SK-N-SH (cell line): ENCODE results near the gene SDK1. TPM values are rescaled to one million over a fixed set of nuclear protein-coding genes. Genes with fewer than 3 reads are reported as not detected.

Experiments
- CTCF ChIA-PET: fragments of 300-600, 350-600 bp; formaldehyde crosslinking; extraction: SDS; loops from one replicate; lab custom pipeline; 2021; lab: Yijun Ruan, JAX
- POLR2A ChIA-PET: fragments of 350-600 bp; sonication (Branson Sonifier 250); formaldehyde crosslinking; extraction: SDS; loops from one replicate; lab custom pipeline; 2020; ENCODE audit warnings: antibody characterized with exemption, inconsistent platforms; lab: Yijun Ruan, JAX
- DNase-seq: peaks from one replicate; pipeline ENCODE4 v3.0.0; 2012
- H2AFZ ChIP-seq: fragments of 200-600 bp; sonication (generic); 2 replicates; pipeline ENCODE4 v1.8.1; 2016; ENCODE audit warnings: antibody characterized with exemption, mild to moderate bottlenecking, low read depth
- H3F3A ChIP-seq: fragments of 200-600 bp; sonication (generic); replicated peaks from 2 replicates; pipeline ENCODE3; 2016; ENCODE audit warnings: antibody characterized with exemption, mild to moderate bottlenecking; ENCODE audit not compliant: insufficient read depth
- H3K27ac ChIP-seq, 2 experiments: fragments of 200-500 bp in 1 of 2; fragments of 200-600 bp in 1 of 2; sonication (Bioruptor generic) in 1 of 2; sonication (generic), shearing (Covaris generic) in 1 of 2; 2 replicates each; pipeline versions ENCODE4 v1.5.1 to v1.6.1; 2014 to 2016; ENCODE audit warnings: low read depth in 2 of 2, inconsistent platforms in 1 of 2, low read length in 1 of 2, mild to moderate bottlenecking in 1 of 2, mixed read lengths in 1 of 2
- H3K27me3 ChIP-seq: fragments of 200-600 bp; sonication (generic), shearing (Covaris generic); 2 replicates; pipeline ENCODE4 v1.6.1; 2016; ENCODE audit warnings: mixed run types; ENCODE audit not compliant: insufficient read depth
- H3K36me3 ChIP-seq, 2 experiments: fragments of 200-500 bp in 1 of 2; fragments of 200-600 bp in 1 of 2; sonication (Bioruptor generic) in 1 of 2; sonication (generic) in 1 of 2; replicated peaks in 1 of 2; 2 replicates each; pipeline versions ENCODE3 to v1.5.1; 2014 to 2016; ENCODE audit warnings: low read length in 1 of 2, mild to moderate bottlenecking in 1 of 2; ENCODE audit not compliant: insufficient read depth in 2 of 2, control insufficient read depth in 1 of 2
- H3K4me1 ChIP-seq, 2 experiments: fragments of 200-500 bp in 1 of 2; fragments of 200-600 bp in 1 of 2; sonication (Bioruptor generic) in 1 of 2; sonication (generic), shearing (Covaris generic) in 1 of 2; 2 replicates each; pipeline versions ENCODE4 v1.5.1 to v1.6.1; 2014 to 2016; ENCODE audit warnings: low read depth in 1 of 2, low read length in 1 of 2, mixed run types in 1 of 2; ENCODE audit not compliant: insufficient read depth in 2 of 2, control insufficient read depth in 1 of 2
- H3K4me2 ChIP-seq: fragments of 200-600 bp; sonication (generic), shearing (Covaris generic); 2 replicates; pipeline ENCODE4 v1.6.1; 2017; ENCODE audit warnings: mixed run types
- H3K4me3 ChIP-seq, 2 experiments: fragments of 200-500 bp in 1 of 2; fragments of 200-600 bp in 1 of 2; sonication (Bioruptor generic) in 1 of 2; sonication (generic), shearing (Covaris generic) in 1 of 2; 2 replicates each; pipeline versions ENCODE4 v1.5.1 to v1.8.1; 2014 to 2016; ENCODE audit warnings: low read depth in 2 of 2, inconsistent platforms in 1 of 2, low read length in 1 of 2, mild to moderate bottlenecking in 1 of 2, mixed read lengths in 1 of 2, moderate library complexity in 1 of 2
- H3K79me2 ChIP-seq: fragments of 200-600 bp; sonication (generic); 2 replicates; pipeline ENCODE4 v1.8.1; 2017; ENCODE audit warnings: mild to moderate bottlenecking; ENCODE audit not compliant: insufficient read depth
- H3K9ac ChIP-seq: fragments of 200-600 bp; sonication (generic); 2 replicates; pipeline ENCODE4 v1.6.1; 2017; ENCODE audit warnings: mixed run types
- H3K9me2 ChIP-seq: fragments of 200-600 bp; sonication (generic); 2 replicates; pipeline ENCODE4 v1.6.1; 2017; ENCODE audit warnings: mixed run types
- H3K9me3 ChIP-seq: fragments of 200-600 bp; sonication (generic); 2 replicates; pipeline ENCODE4 v1.6.1; 2017; ENCODE audit warnings: mixed run types, mild to moderate bottlenecking, moderate library complexity
- H4K20me1 ChIP-seq: fragments of 200-600 bp; sonication (generic); 2 replicates; pipeline ENCODE4 v1.6.1; 2017; ENCODE audit warnings: mild to moderate bottlenecking, mixed run types; ENCODE audit not compliant: insufficient read depth
- CHD2 ChIP-seq: fragments of 150-350 bp; IDR thresholded peaks from 2 replicates; pipeline ENCODE4 v1.6.1; 2018; ENCODE audit warnings: low read length; ENCODE audit not compliant: partially characterized antibody
- ELF1 ChIP-seq: IDR thresholded peaks from 2 replicates; pipeline ENCODE4 v1.4.0; 2012
- EP300 ChIP-seq, 2 experiments: IDR thresholded peaks; 2 replicates each; pipeline versions ENCODE4 v1.4.0 to v1.6.1; 2012; ENCODE audit warnings: borderline replicate concordance in 1 of 2, low read depth in 1 of 2, low read length in 1 of 2
- EZH2phosphoT487 ChIP-seq: fragments of 200-600 bp; sonication (generic); IDR thresholded peaks from 2 replicates; pipeline ENCODE4 v1.6.1; 2017; ENCODE audit warnings: low read depth, mixed run types, mild to moderate bottlenecking, antibody characterized with exemption, moderate library complexity, borderline replicate concordance
- FOSL2 ChIP-seq: IDR thresholded peaks from 2 replicates; pipeline ENCODE4 v1.4.0; 2012; ENCODE audit warnings: low read depth, mild to moderate bottlenecking, moderate library complexity, borderline replicate concordance
- GABPA ChIP-seq: IDR thresholded peaks from 2 replicates; pipeline ENCODE4 v1.4.0; 2012; ENCODE audit warnings: low read depth, mild to moderate bottlenecking
- IRF3 ChIP-seq: fragments of 150-350 bp; IDR thresholded peaks from 2 replicates; pipeline ENCODE4 v1.6.1; 2016; ENCODE audit warnings: mild to moderate bottlenecking, low read depth, low read length
- MAX ChIP-seq: IDR thresholded peaks from 2 replicates; pipeline ENCODE4 v1.4.0; 2012; ENCODE audit warnings: low read depth
- MXI1 ChIP-seq: IDR thresholded peaks from 2 replicates; pipeline ENCODE4 v1.6.1; 2012; ENCODE audit warnings: mild to moderate bottlenecking, low read depth, low read length, improper control_type of control experiment
- NFIC ChIP-seq: IDR thresholded peaks from 2 replicates; pipeline ENCODE4 v1.4.0; 2012; ENCODE audit warnings: borderline replicate concordance
- PBX3 ChIP-seq: IDR thresholded peaks from 2 replicates; pipeline ENCODE4; 2012
- POLR2AphosphoS5 ChIP-seq: IDR thresholded peaks from 2 replicates; pipeline ENCODE4 v1.6.1; 2012; ENCODE audit warnings: low read depth, low read length
- RAD21 ChIP-seq: IDR thresholded peaks from 2 replicates; pipeline ENCODE4 v1.6.1; 2012; ENCODE audit warnings: mild to moderate bottlenecking, low read length
- REST ChIP-seq: IDR thresholded peaks from 2 replicates; pipeline ENCODE4 v1.6.1; 2012; ENCODE audit warnings: mild to moderate bottlenecking, low read depth, low read length, moderate library complexity
- RXRA ChIP-seq: IDR thresholded peaks from 2 replicates; pipeline ENCODE4 v1.4.0; 2012; ENCODE audit warnings: low read depth, mild to moderate bottlenecking, borderline replicate concordance
- SIN3A ChIP-seq: IDR thresholded peaks from 2 replicates; pipeline ENCODE4 v1.6.1; 2012; ENCODE audit warnings: low read depth, mild to moderate bottlenecking, low read length, moderate library complexity, borderline replicate concordance
- TAF1 ChIP-seq: IDR thresholded peaks from 2 replicates; pipeline ENCODE4 v1.6.1; 2012; ENCODE audit warnings: low read depth, mild to moderate bottlenecking, low read length, moderate library complexity, borderline replicate concordance
- TCF12 ChIP-seq: IDR thresholded peaks from 2 replicates; pipeline ENCODE4 v1.4.0; 2012
- TEAD4 ChIP-seq: IDR thresholded peaks from 2 replicates; pipeline ENCODE4 v1.4.0; 2012; ENCODE audit warnings: mild to moderate bottlenecking, borderline replicate concordance; ENCODE audit not compliant: insufficient read depth
- ZBTB33 ChIP-seq: IDR thresholded peaks from 2 replicates; pipeline ENCODE4 v1.4.0; 2012; ENCODE audit warnings: low read depth, borderline replicate concordance
- WGBS: methylation state at CpG from one replicate; pipeline ENCODE4 v1.1.6; 2017; ENCODE audit warnings: low lambda C conversion rate; 5-methylcytosine and 5-hydroxymethylcytosine counted together
- polyA plus RNA-seq, 3 experiments: library from polyadenylated mRNA; depleted of rRNA; stranded (reverse); fragments of >200 nt; gene quantifications; 2 replicates each; pipeline ENCODE4 v1.2.3, GENCODE V29; 2012

SDK1 gene
- polyA plus RNA-seq, 1 of the 3 experiments (the other 2 are of a cell fraction) = 1.2 TPM

- Histone ChIP-seq H3K9me2 (no peaks in the 10 kb centered on the region), H3K27ac (no peak overlapping the region), H3K4me3 (no peak overlapping the region), H3K9ac (no peak overlapping the region), H3K36me3 (no peaks in the 10 kb centered on the region), H3K4me1 (peaks cover 0 to 11% of the 10 kb centered on the region in 2 experiments; a peak in 1 of 4 replicates), H3K4me2 (no peak overlapping the region)
- no peak for DNase-seq
- POLR2A ChIA-PET = no interaction called here
- WGBS = 63% methylated on average over 2 of the region's 2 CpGs
- TF ChIP-seq TAF1 = no peak
- no peak for TF ChIP-seq CHD2
- TF ChIP-seq RXRA = no peak
- TF ChIP-seq EZH2phosphoT487 = no peak
- no peak for TF ChIP-seq IRF3
- TF ChIP-seq ZBTB33 = no peak
- TF ChIP-seq ELF1 = no peak
- no peak for TF ChIP-seq RAD21
- TF ChIP-seq SIN3A = no peak
- no peak for TF ChIP-seq MXI1
- no peak for TF ChIP-seq TCF12
- no peak for TF ChIP-seq REST
- TF ChIP-seq MAX = no peak
- TF ChIP-seq POLR2AphosphoS5 = no peak
- TF ChIP-seq GABPA = no peak
- TF ChIP-seq FOSL2 = no peak
- no peak for TF ChIP-seq TEAD4
- no peak for TF ChIP-seq NFIC
- TF ChIP-seq EP300 (IDR thresholded peaks at IDR 0.05; ENCODE audit: borderline replicate concordance in 1 of 2, low read depth in 1 of 2, low read length in 1 of 2) = no peak
- TF ChIP-seq PBX3 = no peak
- TF ChIP-seq, all 33 proteins: peak for 0
- Histone ChIP-seq H3F3A (no peaks in the 10 kb centered on the region), H4K20me1 (no peaks in the 10 kb centered on the region), H2AFZ (no peak overlapping the region), H3K9me3 (no peaks in the 10 kb centered on the region), H3K79me2 (no peaks in the 10 kb centered on the region), H3K27me3 (no peaks in the 10 kb centered on the region)
- CTCF ChIA-PET = interaction anchor here (0.9 kb wide), 1 partner anchor 9 kb away, joined by 3 read pairs; no protein-coding TSS in a partner anchor
Measured at GRCh38 chr7:3589752-3590151, 288.7 kb downstream of the SDK1 start.
